Esophagus squamous epithelium (tissue), 5 donors: ENCODE measurements around the gene DUXB. TPM values are rescaled to one million over a fixed set of nuclear protein-coding genes. Genes with fewer than 3 reads are reported as not detected.

Experiments used
- DNase-seq: peaks from one replicate; lab custom pipeline; 2025; lab: John Stamatoyannopoulos, UW
- H3K27ac ChIP-seq, 4 donors: fragments of 200-600 bp; sonication (generic); one replicate each; pipeline ENCODE4 v1.5.1; 2016 to 2019; ENCODE audit warnings: mild to moderate bottlenecking in 1 of 4
- H3K27me3 ChIP-seq, 4 donors: fragments of 200-600 bp; sonication (generic); 1 replicate in 3 of 4; 2 replicates in 1 of 4; pipeline versions ENCODE4 v1.5.1 to v1.6.0; 2017 to 2021; ENCODE audit warnings: antibody characterized with exemption in 1 of 4
- H3K36me3 ChIP-seq, 3 donors: fragments of 200-600 bp; sonication (generic); one replicate each; pipeline ENCODE4 v1.5.1; 2016 to 2019
- H3K4me1 ChIP-seq, 3 donors: fragments of 200-600 bp; sonication (generic); one replicate each; pipeline ENCODE4 v1.5.1; 2017 to 2019
- H3K4me3 ChIP-seq, 4 donors: fragments of 200-600 bp; sonication (generic); 1 replicate in 3 of 4; 2 replicates in 1 of 4; pipeline ENCODE4 v1.5.1; 2016 to 2019; ENCODE audit warnings: mild to moderate bottlenecking in 2 of 4, moderate library complexity in 1 of 4
- H3K9me3 ChIP-seq, 3 donors: fragments of 200-600 bp; sonication (generic); one replicate each; pipeline ENCODE4 v1.5.1; 2016 to 2019
- POLR2A ChIP-seq, 4 donors: fragments of 450-650 bp; IDR thresholded peaks; one replicate each; pipeline ENCODE4 v1.6.1; 2017; ENCODE audit warnings: antibody characterized with exemption in 4 of 4, mild to moderate bottlenecking in 4 of 4, moderate library complexity in 3 of 4
- WGBS, 2 donors: methylation state at CpG; one replicate each; pipeline ENCODE4 v1.1.5; 2018; 5-methylcytosine and 5-hydroxymethylcytosine counted together
- intact Hi-C: fragments of 100-400 bp; cut with DNase I; formaldehyde crosslinking; loops from one replicate; pipeline ENCODE4 v1.15.0; 2022
- total RNA-seq, 4 donors: library from RNA; depleted of rRNA; stranded (reverse); fragments of >200 nt; gene quantifications; one replicate each; pipeline ENCODE4 v1.1.0, GENCODE V29; 2016
- TF ChIP-seq, protein P1 (sequence below), 6 experiments: fragments of 450-650 bp in 4 of 6; fragments of 200-600 bp in 2 of 6; sonication (generic) in 2 of 6; IDR thresholded peaks; one replicate each; pipeline ENCODE4 v1.5.1; 2016 to 2019; ENCODE audit warnings: antibody characterized with exemption in 6 of 6, mild to moderate bottlenecking in 4 of 6, moderate library complexity in 4 of 6
- donor health status: DM: yes; HTN: yes; CAD: no.

Gene DUXB
- total RNA-seq, 4 donors from 2014 or later = not detected

DNA sequence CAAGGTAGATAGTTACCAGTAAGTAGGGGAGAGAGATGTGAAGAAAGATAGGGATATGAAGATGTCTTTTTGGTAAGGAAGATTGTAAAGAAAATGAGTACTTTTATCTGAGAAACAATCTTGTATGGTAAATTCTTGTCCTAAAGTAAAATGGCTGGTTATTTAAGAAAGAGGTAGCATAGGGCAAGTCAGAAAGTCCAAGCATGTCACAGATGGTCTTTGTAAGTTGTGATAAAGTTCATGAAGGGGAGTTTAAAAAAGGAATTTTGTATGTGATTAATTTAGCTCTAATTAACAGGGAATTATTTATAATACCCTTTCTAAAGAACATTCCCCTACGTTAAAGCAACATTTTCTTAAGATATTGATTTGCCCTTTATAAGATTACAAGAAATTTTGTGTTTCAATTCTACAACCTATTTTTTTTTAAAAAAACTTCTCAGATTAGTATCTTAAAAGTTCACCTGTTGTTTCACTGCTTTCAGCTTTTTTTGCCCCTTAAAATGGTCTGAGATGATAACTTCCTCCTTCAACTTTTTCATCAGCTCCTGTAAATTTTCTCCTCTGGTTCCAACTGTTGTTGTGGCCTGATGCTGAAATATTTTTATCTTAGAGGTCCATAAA, 41.3 kb upstream of the DUXB start:
- TF ChIP-seq POLR2A (IDR thresholded peaks at IDR 0.05) = no peak
- TF ChIP-seq, protein P1, sequence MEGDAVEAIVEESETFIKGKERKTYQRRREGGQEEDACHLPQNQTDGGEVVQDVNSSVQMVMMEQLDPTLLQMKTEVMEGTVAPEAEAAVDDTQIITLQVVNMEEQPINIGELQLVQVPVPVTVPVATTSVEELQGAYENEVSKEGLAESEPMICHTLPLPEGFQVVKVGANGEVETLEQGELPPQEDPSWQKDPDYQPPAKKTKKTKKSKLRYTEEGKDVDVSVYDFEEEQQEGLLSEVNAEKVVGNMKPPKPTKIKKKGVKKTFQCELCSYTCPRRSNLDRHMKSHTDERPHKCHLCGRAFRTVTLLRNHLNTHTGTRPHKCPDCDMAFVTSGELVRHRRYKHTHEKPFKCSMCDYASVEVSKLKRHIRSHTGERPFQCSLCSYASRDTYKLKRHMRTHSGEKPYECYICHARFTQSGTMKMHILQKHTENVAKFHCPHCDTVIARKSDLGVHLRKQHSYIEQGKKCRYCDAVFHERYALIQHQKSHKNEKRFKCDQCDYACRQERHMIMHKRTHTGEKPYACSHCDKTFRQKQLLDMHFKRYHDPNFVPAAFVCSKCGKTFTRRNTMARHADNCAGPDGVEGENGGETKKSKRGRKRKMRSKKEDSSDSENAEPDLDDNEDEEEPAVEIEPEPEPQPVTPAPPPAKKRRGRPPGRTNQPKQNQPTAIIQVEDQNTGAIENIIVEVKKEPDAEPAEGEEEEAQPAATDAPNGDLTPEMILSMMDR (IDR thresholded peaks at IDR 0.05) = no peak
- peaks cover 0 to 11% (median 6%) of the 10 kb centered on the region in 3 donors for H3K4me1 ChIP-seq
- 24 to 35% methylated on average over 1 of the region's 1 CpG for WGBS, 2 donors
- H3K4me3 ChIP-seq = no peak overlapping the region
- no peaks in the 10 kb centered on the region for H3K36me3 ChIP-seq
- intact Hi-C loops = no loop called here
- H3K9me3 ChIP-seq = peaks cover 0 to 29% (median 0%) of the 10 kb centered on the region in 3 donors
- no peak overlapping the region for H3K27ac ChIP-seq
- H3K27me3 ChIP-seq = peaks cover 0 to 36% (median 0%) of the 10 kb centered on the region in 4 donors
- DNase-seq = no peak

GRCh38 chr16:75733305-75734211, 32.3 kb upstream of the DUXB start:
- intact Hi-C loops = no loop called here
- WGBS, 2 donors = 23 to 25% methylated on average over 6 of the region's 6 CpGs
- peaks cover 3 to 21% (median 19%) of the 10 kb centered on the region in 3 donors for H3K4me1 ChIP-seq
- H3K36me3 ChIP-seq = no peaks in the 10 kb centered on the region
- H3K4me3 ChIP-seq = peak overlapping the region in 1 of 4 donors; percentile 9
- no peak for DNase-seq
- peak overlapping the region in 3 of 4 donors; percentile 32 to 49 (median 38) for H3K27ac ChIP-seq
- H3K9me3 ChIP-seq = no peaks in the 10 kb centered on the region
- no peaks in the 10 kb centered on the region for H3K27me3 ChIP-seq
- no peak for TF ChIP-seq POLR2A (IDR thresholded peaks at IDR 0.05)
- TF ChIP-seq, protein P1 (IDR thresholded peaks at IDR 0.05) = no peak

DNA sequence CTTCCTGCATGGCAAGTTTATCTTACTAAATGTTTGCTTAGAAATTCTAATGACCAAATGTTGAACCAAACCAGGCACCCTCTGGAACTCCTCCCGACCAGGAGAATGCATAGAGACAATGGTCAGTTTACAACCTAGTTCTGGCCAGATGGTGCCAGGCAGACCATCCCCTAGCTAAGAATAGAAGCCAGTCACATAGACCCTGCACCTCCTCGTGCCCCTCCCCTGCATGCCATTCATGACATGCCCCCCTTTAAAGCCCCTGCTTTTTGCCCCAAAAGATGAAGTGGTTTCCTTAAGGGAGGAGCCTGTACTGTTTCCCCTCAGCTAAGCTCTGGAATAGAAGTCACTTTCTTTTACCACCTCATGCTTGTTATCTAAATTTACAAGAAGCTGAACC, 31.6 kb upstream of the DUXB start:
- WGBS, 2 donors = 38 to 53% methylated on average over 2 of the region's 2 CpGs
- H3K27ac ChIP-seq = peak overlapping the region in 3 of 4 donors; percentile 32 to 49 (median 38)
- intact Hi-C loops = no loop called here
- TF ChIP-seq, protein P1 (IDR thresholded peaks at IDR 0.05) = no peak
- no peak overlapping the region for H3K4me3 ChIP-seq
- H3K9me3 ChIP-seq = no peaks in the 10 kb centered on the region
- DNase-seq = no peak
- no peaks in the 10 kb centered on the region for H3K36me3 ChIP-seq
- H3K4me1 ChIP-seq = peaks cover 3 to 21% (median 19%) of the 10 kb centered on the region in 3 donors
- no peaks in the 10 kb centered on the region for H3K27me3 ChIP-seq

GRCh38 chr16:75727221-75727620, 26.0 kb upstream of the DUXB start:
- Histone ChIP-seq H3K4me1 (no peaks in the 10 kb centered on the region), H3K27me3 (no peaks in the 10 kb centered on the region), H3K36me3 (no peaks in the 10 kb centered on the region), H3K27ac (no peak overlapping the region), H3K9me3 (no peaks in the 10 kb centered on the region), H3K4me3 (no peak overlapping the region)
- DNase-seq = no peak
- 41 to 53% methylated on average over 3 of the region's 3 CpGs for WGBS, 2 donors
- intact Hi-C loops = no loop called here
- no peak for TF ChIP-seq POLR2A (IDR thresholded peaks at IDR 0.05)
- TF ChIP-seq, protein P1 (IDR thresholded peaks at IDR 0.05) = no peak

- DNase-seq = no peak
- Histone ChIP-seq H3K9me3 (no peaks in the 10 kb centered on the region), H3K27ac (no peak within 1 kb of the TSS), H3K4me1 (no peaks in the 10 kb centered on the region), H3K36me3 (no peaks in the 10 kb centered on the region), H3K27me3 (no peaks in the 10 kb centered on the region), H3K4me3 (no peak within 1 kb of the TSS)
- WGBS, 2 donors = 82 to 85% methylated on average over 3 to 5 of the region's 5 CpGs
- TF ChIP-seq, protein P1 (IDR thresholded peaks at IDR 0.05) = no peak
- no peak for TF ChIP-seq POLR2A (IDR thresholded peaks at IDR 0.05)
- intact Hi-C loops = no loop called here
Observed at GRCh38 chr16:75726390-75726789, 25.1 kb upstream of the DUXB start, which contains the start of gene CPHXL. Gene CPHXL (minus strand): TSS chr16:75726490. CDS start chr16:75726442, 48 bp downstream.
